ENCODE measurements around the gene EHMT1. TPM values are rescaled to one million over a fixed set of nuclear protein-coding genes. Genes with fewer than 3 reads are reported as not detected.

Gene EHMT1
- total and polyA plus RNA-seq, 2 of the 13 experiments (the other 11 are each of a cell fraction or from before 2014, with no cell fraction given), result 23.0 to 27.1 TPM

DNA sequence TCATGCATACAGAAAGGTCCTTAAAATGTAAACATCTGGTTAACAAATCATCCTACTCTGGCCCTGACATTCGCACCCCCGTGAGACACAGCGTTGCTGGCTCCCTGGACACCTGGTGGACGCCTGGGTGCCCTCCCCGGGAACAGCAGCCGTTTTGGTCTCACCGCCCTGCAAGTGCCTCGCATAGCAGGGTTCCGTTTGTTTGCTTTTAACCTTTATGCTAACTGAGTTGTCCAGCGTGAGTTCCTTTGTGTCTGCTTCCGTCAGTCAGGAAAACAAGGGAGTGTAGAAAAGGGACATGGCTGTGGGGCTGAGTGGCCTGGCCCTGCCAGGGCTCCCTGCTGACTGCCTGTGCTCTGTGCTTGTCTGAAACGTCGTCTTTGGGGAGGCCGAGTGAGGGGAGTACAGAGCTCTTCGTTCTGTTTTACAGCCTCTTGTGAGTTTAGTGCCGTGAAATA is 166.9 kb downstream of the EHMT1 start (continued):
- TF ChIP-seq ZNF879 (CRISPR knock-in tag; IDR thresholded peaks at IDR 0.05), result no peak
- TF ChIP-seq PREB (CRISPR knock-in tag; IDR thresholded peaks at IDR 0.05), result no peak
- TF ChIP-seq PCBP2 (optimal IDR thresholded peaks at IDR 0.05; ENCODE audit: low read depth, low read length, poor library complexity, severe bottlenecking), result no peak
- TF ChIP-seq, protein P1, sequence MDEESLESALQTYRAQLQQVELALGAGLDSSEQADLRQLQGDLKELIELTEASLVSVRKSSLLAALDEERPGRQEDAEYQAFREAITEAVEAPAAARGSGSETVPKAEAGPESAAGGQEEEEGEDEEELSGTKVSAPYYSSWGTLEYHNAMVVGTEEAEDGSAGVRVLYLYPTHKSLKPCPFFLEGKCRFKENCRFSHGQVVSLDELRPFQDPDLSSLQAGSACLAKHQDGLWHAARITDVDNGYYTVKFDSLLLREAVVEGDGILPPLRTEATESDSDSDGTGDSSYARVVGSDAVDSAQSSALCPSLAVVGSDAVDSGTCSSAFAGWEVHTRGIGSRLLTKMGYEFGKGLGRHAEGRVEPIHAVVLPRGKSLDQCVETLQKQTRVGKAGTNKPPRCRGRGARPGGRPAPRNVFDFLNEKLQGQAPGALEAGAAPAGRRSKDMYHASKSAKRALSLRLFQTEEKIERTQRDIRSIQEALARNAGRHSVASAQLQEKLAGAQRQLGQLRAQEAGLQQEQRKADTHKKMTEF (CRISPR knock-in tag; IDR thresholded peaks at IDR 0.05), result peak; percentile 70; the same call in 1 of the 2 replicates
- TF ChIP-seq CENPX (CRISPR knock-in tag; IDR thresholded peaks at IDR 0.05), result no peak
- no peak for TF ChIP-seq ZNF567 (CRISPR knock-in tag; IDR thresholded peaks at IDR 0.05; ENCODE audit: borderline replicate concordance)
- no peak for TF ChIP-seq ZNF180 (CRISPR knock-in tag; IDR thresholded peaks at IDR 0.05; ENCODE audit: borderline replicate concordance, low read depth)
- no peak for TF ChIP-seq NPAS2 (CRISPR knock-in tag; IDR thresholded peaks at IDR 0.05; ENCODE audit: borderline replicate concordance)
- TF ChIP-seq ZNF660 (CRISPR knock-in tag; IDR thresholded peaks at IDR 0.05; ENCODE audit: borderline replicate concordance, low read depth), result no peak
- TF ChIP-seq TCF7L2 (IDR thresholded peaks at IDR 0.05; ENCODE audit: low read depth, low read length), result no peak
- no peak for TF ChIP-seq TEAD2 (CRISPR knock-in tag; IDR thresholded peaks at IDR 0.05)
- no peak for TF ChIP-seq ZNF282 (IDR thresholded peaks at IDR 0.05; ENCODE audit: partially characterized antibody)
- no peak for TF ChIP-seq ZNF891 (CRISPR knock-in tag; IDR thresholded peaks at IDR 0.05)
- no peak for TF ChIP-seq ZNF350 (CRISPR knock-in tag; IDR thresholded peaks at IDR 0.05; ENCODE audit: borderline replicate concordance, low read depth)
- TF ChIP-seq ZNF207 (IDR thresholded peaks at IDR 0.05; ENCODE audit: borderline replicate concordance), result no peak
- no peak for TF ChIP-seq KLF11 (CRISPR knock-in tag; IDR thresholded peaks at IDR 0.05)
- no peak for TF ChIP-seq ZBTB42 (CRISPR knock-in tag; IDR thresholded peaks at IDR 0.05)
- TF ChIP-seq ZNF235 (CRISPR knock-in tag; IDR thresholded peaks at IDR 0.05; ENCODE audit: borderline replicate concordance), result no peak
- TF ChIP-seq ZBTB21 (CRISPR knock-in tag; IDR thresholded peaks at IDR 0.05), result 0 out of 2 replicates have a peak, but pooled peaks have one; percentile 22
- TF ChIP-seq JUND (CRISPR knock-in tag; IDR thresholded peaks at IDR 0.05), result no peak
- no peak for TF ChIP-seq TIGD3 (CRISPR knock-in tag; IDR thresholded peaks at IDR 0.05; ENCODE audit: borderline replicate concordance)
- no peak for TF ChIP-seq ZNF33A (CRISPR knock-in tag; IDR thresholded peaks at IDR 0.05; ENCODE audit: borderline replicate concordance)
- TF ChIP-seq SALL1 (CRISPR knock-in tag; IDR thresholded peaks at IDR 0.05), result peak; percentile 68
- TF ChIP-seq RAD51 (IDR thresholded peaks at IDR 0.05; ENCODE audit: borderline replicate concordance), result no peak
- TF ChIP-seq ZSCAN31 (CRISPR knock-in tag; IDR thresholded peaks at IDR 0.05; ENCODE audit: low read depth), result no peak
- no peak for TF ChIP-seq NFYC (CRISPR knock-in tag; IDR thresholded peaks at IDR 0.05)
- no peak for TF ChIP-seq ZNF850 (CRISPR knock-in tag; conservative IDR thresholded peaks at IDR 0.05)
- no peak for TF ChIP-seq TOE1 (CRISPR knock-in tag; IDR thresholded peaks at IDR 0.05)
- TF ChIP-seq TFDP1 (CRISPR knock-in tag; IDR thresholded peaks at IDR 0.05; ENCODE audit: borderline replicate concordance), result 0 out of 2 replicates have a peak, but pooled peaks have one; percentile 14

Data from HepG2 (cell line).